Endometrial microvascular endothelial cells (primary cell): ENCODE measurements around the gene CD151. TPM values are rescaled to one million over a fixed set of nuclear protein-coding genes. Genes with fewer than 3 reads are reported as not detected.

Experiments used
- in situ Hi-C: cut with HindIII; loops from 2 replicates; pipeline ENCODE4 v1.10.0; 2017; ENCODE audit warnings: low sequenced_read_pairs, low pct_unique_long_range_greater_than_20kb; ENCODE audit errors: inconsistent ontology term
- total RNA-seq: library from RNA; depleted of rRNA; stranded (reverse); fragments of >200 nt; gene quantifications from one replicate; pipeline ENCODE4 v1.2.3, GENCODE V29; 2015; ENCODE audit errors: inconsistent ontology term

CD151 gene
- total RNA-seq, 1 donor from 2014 or later, result 706 TPM

DNA sequence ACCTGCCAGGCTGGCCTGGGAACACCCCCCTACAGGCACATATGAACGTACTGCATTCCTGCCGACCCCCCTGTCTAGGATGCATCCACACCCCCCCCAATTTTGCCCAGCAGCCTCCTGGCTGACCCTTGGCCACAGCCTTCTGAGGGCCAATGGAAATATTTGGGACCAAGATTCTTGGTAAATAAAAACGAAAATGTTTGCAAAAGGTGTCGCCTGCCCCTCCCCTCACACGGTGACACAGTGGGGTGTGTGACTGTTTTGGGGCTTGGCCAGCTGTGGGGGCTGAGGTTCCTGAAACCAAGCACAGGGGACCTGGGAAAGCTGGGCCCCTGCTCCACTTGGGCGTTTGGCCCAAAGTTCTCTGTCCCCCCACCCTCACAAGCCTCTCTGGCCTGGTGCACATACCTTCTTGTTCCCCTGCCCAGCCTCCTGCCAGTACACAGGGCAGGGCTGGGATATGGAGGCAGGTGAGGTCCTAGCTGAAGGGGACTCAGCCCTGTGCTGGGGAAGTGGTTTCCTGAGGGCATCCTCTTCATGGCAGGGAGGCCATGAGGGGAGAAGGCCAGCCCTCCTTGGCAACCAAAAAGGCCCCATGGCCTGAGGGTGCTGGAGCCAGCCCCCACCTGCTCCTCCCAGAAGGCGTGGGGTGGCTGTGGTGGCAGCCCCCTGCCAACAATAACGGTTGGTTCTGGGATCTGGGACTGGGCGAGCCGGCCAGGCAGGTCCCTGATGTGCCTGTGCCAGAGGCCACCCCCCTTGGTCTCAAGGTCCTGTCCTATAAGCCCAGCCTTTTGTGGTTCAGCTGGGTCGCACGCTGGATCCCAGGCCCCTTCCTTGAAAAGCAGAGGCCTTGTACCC lies 7.2 kb upstream of the CD151 start:
- in situ Hi-C loops, result no loop called here

DNA sequence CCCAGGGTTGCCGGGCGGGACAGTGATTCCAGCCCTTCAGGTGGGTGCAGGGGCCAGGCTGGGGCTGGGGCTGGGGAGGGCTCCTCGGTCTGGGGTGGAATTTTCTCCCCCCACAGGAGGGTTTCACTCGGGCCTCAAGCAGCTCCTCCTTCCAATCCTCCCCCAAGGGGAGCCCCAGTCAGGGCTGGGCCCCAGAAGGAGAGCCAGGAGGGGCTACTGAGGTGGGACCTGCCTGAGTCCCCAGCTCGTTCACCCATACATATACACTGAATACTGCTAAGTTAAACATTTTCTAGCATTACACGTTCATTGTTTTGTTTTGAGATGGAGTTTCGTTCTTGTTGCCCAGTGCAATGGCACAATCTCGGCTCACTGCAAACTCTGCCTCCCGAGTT lies 6.5 kb upstream of the CD151 start:
- in situ Hi-C loops, result no loop called here

- in situ Hi-C loops, result no loop called here
Measured at GRCh38 chr11:826836-827145, 6.0 kb upstream of the CD151 start.

DNA sequence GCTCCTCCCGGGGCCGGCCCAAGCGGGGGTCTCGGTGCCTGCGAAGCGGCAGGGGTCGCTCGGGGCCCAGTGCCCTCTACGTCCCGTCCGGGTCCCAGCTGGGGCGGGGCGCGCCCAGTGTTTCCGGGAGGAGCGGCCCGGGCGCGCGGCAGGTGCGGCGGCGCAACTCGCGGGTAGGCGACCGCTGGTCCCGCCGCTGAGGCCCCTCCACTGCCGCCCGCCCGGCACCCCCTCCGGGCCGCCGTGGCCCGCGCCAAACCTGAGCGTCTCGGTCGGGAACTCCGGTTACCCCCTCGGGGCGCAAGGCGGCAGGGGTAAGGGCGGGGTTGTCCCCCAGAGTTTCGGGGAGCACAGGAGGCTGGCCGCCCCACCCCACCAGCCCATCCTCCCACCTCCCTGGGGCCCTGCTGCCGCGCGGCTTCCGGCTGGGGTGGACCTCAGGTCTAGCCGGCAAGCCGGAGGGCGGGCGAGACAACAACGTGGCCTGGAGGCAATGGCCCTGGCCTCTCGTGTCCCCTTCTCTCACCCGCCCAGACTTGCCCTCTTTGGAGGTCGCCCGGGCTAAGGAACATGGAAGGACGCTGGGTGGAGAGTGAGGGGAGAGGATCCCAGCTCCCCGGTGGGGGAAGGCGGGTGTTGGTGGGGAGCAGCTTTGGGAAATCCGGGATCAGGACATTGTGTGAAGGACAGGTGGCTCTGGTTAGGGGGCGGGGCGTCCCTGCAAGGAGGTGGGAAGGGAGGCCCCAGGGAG lies 5.4 kb upstream of the CD151 start:
- in situ Hi-C loops, result no loop called here

- in situ Hi-C loops, result no loop called here
Measured at GRCh38 chr11:827897-828192, 4.9 kb upstream of the CD151 start, which contains the start of gene CRACR2B. Gene CRACR2B (plus strand): TSS chr11:827919. CDS start chr11:828608, 689 bp downstream.

DNA sequence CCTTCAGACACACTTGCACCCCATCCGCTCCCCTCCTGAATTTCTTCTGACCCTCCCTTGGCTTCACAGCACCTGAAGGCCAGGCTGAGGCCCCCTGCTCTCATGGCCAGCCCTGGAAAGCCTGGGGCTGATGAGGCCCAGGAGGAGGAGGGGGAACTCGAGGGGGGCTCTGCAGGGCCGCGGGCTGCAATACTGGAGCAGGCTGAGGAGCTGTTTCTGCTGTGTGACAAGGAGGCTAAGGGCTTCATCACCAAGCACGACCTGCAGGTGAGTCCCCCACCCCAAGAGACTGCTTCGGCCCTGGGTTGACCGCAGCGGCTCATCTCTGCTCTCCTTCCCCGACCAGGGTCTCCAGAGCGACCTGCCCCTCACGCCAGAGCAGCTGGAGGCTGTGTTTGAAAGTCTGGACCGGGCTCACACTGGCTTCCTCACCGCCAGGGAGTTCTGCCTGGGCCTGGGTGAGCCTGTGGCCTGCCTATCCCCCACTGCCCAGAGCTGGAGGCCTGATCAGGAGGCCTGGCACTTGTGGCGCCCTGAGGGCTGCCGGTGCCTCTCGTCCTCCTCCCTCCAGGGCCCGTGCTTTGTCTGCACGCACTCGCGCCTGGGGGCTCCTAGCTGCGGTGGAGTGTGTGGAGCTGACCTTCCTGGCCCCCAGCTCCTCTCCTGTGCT lies 4.1 kb upstream of the CD151 start:
- in situ Hi-C loops, result no loop called here

- in situ Hi-C loops, result no loop called here
Measured at GRCh38 chr11:829176-829846, 3.4 kb upstream of the CD151 start.

DNA sequence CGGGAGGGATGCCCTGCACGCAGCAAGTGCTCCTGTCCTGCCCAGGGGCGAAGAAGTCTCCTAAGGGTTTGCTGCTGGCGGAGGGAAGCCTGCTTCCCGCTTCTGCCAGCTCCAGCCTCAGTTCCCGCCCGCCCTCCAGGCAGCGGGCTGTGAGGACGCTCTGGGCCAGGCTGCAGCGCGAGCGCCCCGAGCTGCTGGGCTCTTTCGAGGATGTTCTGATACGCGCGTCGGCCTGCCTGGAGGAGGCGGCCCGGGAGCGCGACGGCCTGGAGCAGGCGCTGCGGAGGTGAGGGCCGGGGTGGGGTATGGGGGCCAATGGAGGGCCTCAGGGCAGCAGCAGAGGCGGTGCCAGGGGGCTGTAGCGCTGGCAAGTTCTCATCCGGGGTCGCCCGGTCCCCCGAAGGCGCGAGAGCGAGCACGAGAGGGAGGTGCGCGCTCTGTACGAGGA lies 2.9 kb upstream of the CD151 start:
- in situ Hi-C loops, result no loop called here

- in situ Hi-C loops, result no loop called here
Measured at GRCh38 chr11:830295-831117, 2.2 kb upstream of the CD151 start.

GRCh38 chr11:831118-831864 lies 1.5 kb upstream of the CD151 start:
- in situ Hi-C loops, result no loop called here

DNA sequence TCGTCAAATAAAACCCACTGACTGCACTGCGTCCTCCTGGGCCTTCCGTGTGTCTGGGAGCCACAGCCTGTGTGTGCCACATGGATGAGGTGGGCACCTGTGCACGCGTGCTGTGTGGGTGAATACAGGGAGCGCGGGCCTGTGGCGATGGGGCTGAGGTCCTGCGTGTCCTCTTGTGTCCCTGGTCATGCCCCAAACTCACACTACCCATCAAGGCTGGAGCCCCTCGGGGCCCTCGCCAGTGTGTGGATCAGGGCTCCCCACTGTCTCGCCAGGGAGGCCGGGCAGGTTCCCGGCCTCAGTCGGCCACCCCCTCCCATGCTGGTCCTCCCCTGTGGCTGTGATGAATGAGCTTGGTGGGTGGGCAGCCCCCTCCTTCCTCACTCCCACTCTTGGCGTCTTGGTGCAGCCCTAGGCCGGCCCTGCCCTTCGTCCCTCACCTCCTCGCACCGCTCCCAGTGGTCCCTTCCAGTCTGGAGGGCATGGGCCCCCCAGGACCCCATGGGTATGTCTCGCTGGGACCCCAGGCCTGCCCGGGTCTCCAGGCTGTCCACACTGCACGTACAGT lies 707 bp upstream of the CD151 start:
- in situ Hi-C loops, result no loop called here

- in situ Hi-C loops, result no loop called here
Measured at GRCh38 chr11:833114-833791, 501 bp downstream of the CD151 start.

DNA sequence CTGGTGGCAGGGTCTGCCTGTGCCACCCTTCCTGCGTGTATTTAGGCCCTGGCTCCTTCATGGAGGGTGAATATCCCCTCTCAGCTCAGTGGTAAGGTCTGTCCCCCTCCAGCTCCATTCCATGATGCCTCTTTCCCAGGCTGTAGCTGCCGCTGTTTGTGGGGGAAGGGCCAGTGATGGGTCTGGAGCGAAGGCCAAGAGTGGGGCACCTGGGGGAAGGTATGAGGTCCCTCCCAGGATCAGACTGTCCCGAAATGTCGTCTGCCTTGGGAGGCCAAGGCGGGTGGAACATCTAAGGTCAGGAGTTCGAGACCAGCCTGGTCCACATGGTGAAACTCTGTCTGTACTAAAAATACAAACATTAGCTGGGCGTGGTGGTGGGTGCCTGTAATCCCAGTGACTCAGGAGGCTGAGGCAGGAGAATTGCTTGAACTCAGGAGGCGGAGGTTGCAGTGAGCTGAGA lies 1.1 kb downstream of the CD151 start:
- in situ Hi-C loops, result no loop called here

GRCh38 chr11:834371-835316 lies 1.9 kb downstream of the CD151 start:
- in situ Hi-C loops, result no loop called here

DNA sequence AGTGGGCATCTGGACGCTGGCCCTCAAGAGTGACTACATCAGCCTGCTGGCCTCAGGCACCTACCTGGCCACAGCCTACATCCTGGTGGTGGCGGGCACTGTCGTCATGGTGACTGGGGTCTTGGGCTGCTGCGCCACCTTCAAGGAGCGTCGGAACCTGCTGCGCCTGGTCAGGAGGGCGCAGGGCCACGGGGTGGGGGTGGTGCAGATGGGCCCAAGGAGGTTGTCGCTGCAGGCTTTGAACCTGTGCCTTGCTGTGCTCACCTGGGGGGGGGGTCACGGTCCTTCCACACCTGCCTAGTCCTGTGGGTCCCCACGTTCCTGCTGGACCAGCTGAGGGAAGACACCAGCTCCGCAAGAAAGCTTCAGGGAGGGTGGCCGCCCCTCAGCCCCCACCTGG lies 3.5 kb downstream of the CD151 start:
- in situ Hi-C loops, result no loop called here

DNA sequence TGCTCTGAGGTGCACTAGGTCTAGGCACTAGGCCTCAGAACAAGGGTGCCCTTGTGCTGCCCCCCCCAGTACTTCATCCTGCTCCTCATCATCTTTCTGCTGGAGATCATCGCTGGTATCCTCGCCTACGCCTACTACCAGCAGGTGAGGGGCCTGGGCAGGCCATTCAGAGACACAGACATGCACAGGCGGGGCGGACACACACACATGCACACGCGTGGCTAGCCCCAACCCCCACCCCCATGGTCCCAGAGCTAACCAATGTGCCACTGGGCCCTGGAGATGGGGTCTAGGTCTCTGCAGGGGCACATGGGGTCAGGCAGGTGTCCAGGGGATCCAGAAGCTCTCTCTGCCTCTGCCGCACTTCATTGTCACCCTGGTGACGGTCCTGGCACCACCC lies 3.9 kb downstream of the CD151 start:
- in situ Hi-C loops, result no loop called here
